Adrenal gland (tissue), 12 donors: ENCODE results near the gene BMPR2. TPM values are rescaled to one million over a fixed set of nuclear protein-coding genes. Genes with fewer than 3 reads are reported as not detected.

Experiments
- DNase-seq, 7 donors: peaks; one replicate each; pipeline ENCODE4 v3.0.0-alpha.2; 2019 to 2020
- H3K27ac ChIP-seq, 5 donors: fragments of 200-600 bp; sonication (generic) in 4 of 5; 1 replicate in 3 of 5; 2 replicates in 2 of 5; pipeline versions ENCODE4 v1.5.1 to v1.8.0; 2016 to 2020; ENCODE audit warnings: mild to moderate bottlenecking in 1 of 5
- H3K27me3 ChIP-seq: fragments of 200-600 bp; 2 replicates; pipeline ENCODE4 v1.8.0; 2021
- H3K36me3 ChIP-seq, 2 donors: fragments of 200-600 bp; replicated peaks in 1 of 2; 1 replicate in 1 of 2; 2 replicates in 1 of 2; pipeline versions ENCODE4 v1.5.1 to v1.8.0; 2018 to 2022
- H3K4me1 ChIP-seq, 2 donors: fragments of 200-600 bp; replicated peaks in 1 of 2; 1 replicate in 1 of 2; 2 replicates in 1 of 2; pipeline versions ENCODE4 v1.5.1 to v1.8.0; 2018 to 2021
- H3K4me3 ChIP-seq, 4 donors: fragments of 200-600 bp; sonication (generic) in 3 of 4; one replicate each; pipeline ENCODE4 v1.5.1; 2016 to 2018
- H3K9me3 ChIP-seq, 3 donors: fragments of 200-600 bp; sonication (generic) in 1 of 3; replicated peaks in 1 of 3; 1 replicate in 2 of 3; 2 replicates in 1 of 3; pipeline versions ENCODE4 v1.5.1 to v1.8.0; 2016 to 2021
- CTCF ChIP-seq, 6 experiments: fragments of 450-650 bp in 4 of 6; fragments of 200-600 bp in 2 of 6; sonication (generic) in 1 of 6; IDR thresholded peaks; 1 replicate in 5 of 6; 2 replicates in 1 of 6; pipeline versions ENCODE4 v1.5.1 to v1.8.0; 2016 to 2021; ENCODE audit warnings: antibody characterized with exemption in 6 of 6, mild to moderate bottlenecking in 2 of 6, moderate library complexity in 1 of 6
- POLR2A ChIP-seq, 2 donors: fragments of 450-650 bp; IDR thresholded peaks; one replicate each; pipeline ENCODE4 v1.6.1; 2017; ENCODE audit warnings: antibody characterized with exemption in 2 of 2, mild to moderate bottlenecking in 2 of 2, moderate library complexity in 1 of 2
- WGBS, 4 donors: extraction: QIAGEN DNeasy Blood & Tissue Kit in 2 of 4; methylation state at CpG; one replicate each; pipeline versions ENCODE4 v1.1.5 to v1.1.7; 2013 to 2017; 5-methylcytosine and 5-hydroxymethylcytosine counted together
- intact Hi-C, 2 donors: fragments of 100-400 bp; cut with DNase I; formaldehyde crosslinking; loops; one replicate each; pipeline versions ENCODE4 v1.14.1 to v1.15.0; 2022 to 2023
- polyA plus RNA-seq, 3 donors: library from polyadenylated mRNA; stranded (reverse); fragments of 200-250 nt in 2 of 3; fragments of 350-450 nt in 1 of 3; fragmentation: Illumina TruSeq in 1 of 3; extraction: RNeasy Lipid Tissue Mini Kit (QIAGEN cat#74804) in 1 of 3; gene quantifications; one replicate each; pipeline ENCODE4 v1.2.3, GENCODE V29; 2013 to 2014
- total RNA-seq, 9 donors: library from RNA; depleted of rRNA in 4 of 9; stranded (reverse); fragments of >200 nt in 4 of 9; fragments of 120-200 nt in 1 of 9; fragmentation: NEBNext Ultra II Directional in 1 of 9; extraction: Animal tissue kit (Norgen Biotek cat#: 25700) in 1 of 9; gene quantifications; one replicate each; pipeline versions ENCODE4 v1.1.0 to v1.2.4, GENCODE V29; 2013 to 2023
- donor health status: healthy with polysubstance abuse.
- donor health status: Bipolar disorder and iron deficiency.
- donor health status: DM: yes; HTN: yes; CAD: no.
- donor health status: DM: no; HTN: no; CAD: no.
- donor health status: DM: no; HTN: no; CAD: no.
- donor health status: DM: yes; HTN: yes; CAD: no.

The BMPR2 gene
- total and polyA plus RNA-seq, 12 donors, result 7.7 to 123 (median 85.7) TPM

DNA sequence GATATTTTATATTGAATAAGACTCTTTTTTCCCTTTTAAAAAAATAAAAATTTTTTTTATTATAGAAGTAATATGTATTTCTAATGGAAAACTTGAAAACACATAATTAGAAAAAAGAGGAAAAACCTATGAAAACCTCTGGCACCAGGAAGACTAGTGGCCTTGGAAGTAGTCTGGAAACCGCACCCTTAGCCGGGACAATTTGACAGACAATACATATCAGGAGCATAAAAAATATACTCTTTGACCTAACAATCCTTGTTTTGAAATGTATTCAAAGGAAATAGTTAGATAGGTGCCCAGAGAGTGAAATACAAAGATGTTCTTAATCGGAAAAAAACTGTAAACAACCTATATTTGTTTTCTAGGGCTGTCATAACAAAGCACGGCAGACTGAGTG is 223.8 kb downstream of the BMPR2 start:
- no peak for TF ChIP-seq CTCF (IDR thresholded peaks at IDR 0.05)
- no peak for TF ChIP-seq POLR2A (IDR thresholded peaks at IDR 0.05)
- WGBS, 4 donors, result 36 to 46% (median 43%) methylated on average over 4 of the region's 4 CpGs
- intact Hi-C loops, result no loop called here

DNA sequence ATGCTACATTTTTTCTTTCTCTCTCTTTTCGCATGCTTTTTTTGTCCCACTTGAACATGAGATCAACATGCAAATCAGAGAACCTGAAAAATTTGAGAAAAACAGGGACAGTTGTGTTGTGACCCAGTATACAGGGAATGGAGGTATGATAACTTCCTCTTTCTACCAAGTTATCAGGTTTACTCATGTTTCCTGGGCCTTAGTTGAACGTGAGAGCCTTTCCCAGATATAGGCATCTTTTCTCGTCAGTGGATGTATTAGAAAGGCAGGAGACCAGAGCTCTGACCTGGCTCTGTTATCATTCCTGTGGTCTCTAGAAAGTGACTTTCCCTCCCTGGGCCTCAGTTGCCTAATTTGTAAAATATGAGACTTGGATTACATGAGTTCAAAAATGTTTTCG is 228.6 kb downstream of the BMPR2 start:
- intact Hi-C loops, result no loop called here
- no peaks in the 10 kb centered on the region for H3K27me3 ChIP-seq
- H3K27ac ChIP-seq, result no peak overlapping the region
- 83 to 86% (median 84%) methylated on average over 4 of the region's 4 CpGs for WGBS, 4 donors
- no peaks in the 10 kb centered on the region for H3K9me3 ChIP-seq
- no peak for TF ChIP-seq POLR2A (IDR thresholded peaks at IDR 0.05)
- no peak for TF ChIP-seq CTCF (IDR thresholded peaks at IDR 0.05)
- peaks cover 0 to 4% of the 10 kb centered on the region in 2 donors for H3K4me1 ChIP-seq
- no peak overlapping the region for H3K4me3 ChIP-seq
- no peak for DNase-seq
- H3K36me3 ChIP-seq, result no peaks in the 10 kb centered on the region

More for the DNA sequence above, 223.8 kb downstream of the BMPR2 start:
- no peak for DNase-seq
- Histone ChIP-seq H3K4me1 (peaks cover 0 to 4% of the 10 kb centered on the region in 2 donors), H3K9me3 (no peaks in the 10 kb centered on the region), H3K4me3 (no peak overlapping the region), H3K27ac (no peak overlapping the region), H3K27me3 (no peaks in the 10 kb centered on the region), H3K36me3 (no peaks in the 10 kb centered on the region)

- WGBS, 4 donors, result 47 to 58% (median 51%) methylated on average over 1 of the region's 1 CpG
- no peaks in the 10 kb centered on the region for H3K36me3 ChIP-seq
- H3K27ac ChIP-seq, result no peak overlapping the region
- H3K4me1 ChIP-seq, result peaks cover 0 to under 1% of the 10 kb centered on the region in 2 donors
- intact Hi-C loops, result no loop called here
- H3K4me3 ChIP-seq, result no peak overlapping the region
- TF ChIP-seq CTCF (IDR thresholded peaks at IDR 0.05) (no peak), POLR2A (IDR thresholded peaks at IDR 0.05) (no peak)
- H3K9me3 ChIP-seq, result no peaks in the 10 kb centered on the region
- DNase-seq, result no peak
- H3K27me3 ChIP-seq, result no peaks in the 10 kb centered on the region
Measured at GRCh38 chr2:202605174-202605573, 229.0 kb downstream of the BMPR2 start.

- Histone ChIP-seq H3K27me3 (no peaks in the 10 kb centered on the region), H3K36me3 (no peaks in the 10 kb centered on the region), H3K4me1 (no peaks in the 10 kb centered on the region), H3K27ac (peak overlapping the region in 1 of 5 donors; percentile 34), H3K4me3 (no peak overlapping the region), H3K9me3 (no peaks in the 10 kb centered on the region)
- intact Hi-C loops, result no loop called here
- DNase-seq, result no peak
- TF ChIP-seq CTCF (IDR thresholded peaks at IDR 0.05) (no peak), POLR2A (IDR thresholded peaks at IDR 0.05) (no peak)
- 76 to 84% (median 81%) methylated on average over 2 of the region's 2 CpGs for WGBS, 4 donors
Measured at GRCh38 chr2:202608142-202608852, 232.2 kb downstream of the BMPR2 start.
